ENCODE data around the gene TMEM161A. TPM values are rescaled to one million over a fixed set of nuclear protein-coding genes. Genes with fewer than 3 reads are reported as not detected.

Gene TMEM161A
- total and polyA plus RNA-seq, 9 of the 15 experiments (the other 6 are each of a cell fraction or from before 2014, with no cell fraction given) = 0.63 to 92.3 (median 38.9) TPM

DNA sequence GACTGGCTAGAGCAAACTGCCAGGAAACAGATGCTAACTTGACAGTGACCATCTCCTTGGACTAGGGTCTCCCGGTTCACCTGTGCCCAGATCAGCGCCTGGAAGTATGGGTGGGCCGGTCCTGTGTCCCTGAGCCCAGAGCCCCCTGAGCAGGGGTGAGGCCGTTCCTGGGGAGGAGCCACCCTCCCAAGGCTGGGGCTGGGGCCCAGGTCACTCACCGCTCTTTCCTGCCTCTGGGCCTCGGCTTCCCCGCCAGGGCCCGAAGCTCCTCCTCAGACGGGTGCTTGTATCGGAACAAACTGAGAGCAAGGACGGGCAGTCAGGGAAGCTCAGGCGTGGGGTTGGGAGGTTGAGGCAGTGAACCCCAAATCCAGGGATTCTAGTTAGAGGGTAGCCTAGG lies 5.4 kb downstream of the TMEM161A start (continued):
- TF ChIP-seq, protein P1, sequence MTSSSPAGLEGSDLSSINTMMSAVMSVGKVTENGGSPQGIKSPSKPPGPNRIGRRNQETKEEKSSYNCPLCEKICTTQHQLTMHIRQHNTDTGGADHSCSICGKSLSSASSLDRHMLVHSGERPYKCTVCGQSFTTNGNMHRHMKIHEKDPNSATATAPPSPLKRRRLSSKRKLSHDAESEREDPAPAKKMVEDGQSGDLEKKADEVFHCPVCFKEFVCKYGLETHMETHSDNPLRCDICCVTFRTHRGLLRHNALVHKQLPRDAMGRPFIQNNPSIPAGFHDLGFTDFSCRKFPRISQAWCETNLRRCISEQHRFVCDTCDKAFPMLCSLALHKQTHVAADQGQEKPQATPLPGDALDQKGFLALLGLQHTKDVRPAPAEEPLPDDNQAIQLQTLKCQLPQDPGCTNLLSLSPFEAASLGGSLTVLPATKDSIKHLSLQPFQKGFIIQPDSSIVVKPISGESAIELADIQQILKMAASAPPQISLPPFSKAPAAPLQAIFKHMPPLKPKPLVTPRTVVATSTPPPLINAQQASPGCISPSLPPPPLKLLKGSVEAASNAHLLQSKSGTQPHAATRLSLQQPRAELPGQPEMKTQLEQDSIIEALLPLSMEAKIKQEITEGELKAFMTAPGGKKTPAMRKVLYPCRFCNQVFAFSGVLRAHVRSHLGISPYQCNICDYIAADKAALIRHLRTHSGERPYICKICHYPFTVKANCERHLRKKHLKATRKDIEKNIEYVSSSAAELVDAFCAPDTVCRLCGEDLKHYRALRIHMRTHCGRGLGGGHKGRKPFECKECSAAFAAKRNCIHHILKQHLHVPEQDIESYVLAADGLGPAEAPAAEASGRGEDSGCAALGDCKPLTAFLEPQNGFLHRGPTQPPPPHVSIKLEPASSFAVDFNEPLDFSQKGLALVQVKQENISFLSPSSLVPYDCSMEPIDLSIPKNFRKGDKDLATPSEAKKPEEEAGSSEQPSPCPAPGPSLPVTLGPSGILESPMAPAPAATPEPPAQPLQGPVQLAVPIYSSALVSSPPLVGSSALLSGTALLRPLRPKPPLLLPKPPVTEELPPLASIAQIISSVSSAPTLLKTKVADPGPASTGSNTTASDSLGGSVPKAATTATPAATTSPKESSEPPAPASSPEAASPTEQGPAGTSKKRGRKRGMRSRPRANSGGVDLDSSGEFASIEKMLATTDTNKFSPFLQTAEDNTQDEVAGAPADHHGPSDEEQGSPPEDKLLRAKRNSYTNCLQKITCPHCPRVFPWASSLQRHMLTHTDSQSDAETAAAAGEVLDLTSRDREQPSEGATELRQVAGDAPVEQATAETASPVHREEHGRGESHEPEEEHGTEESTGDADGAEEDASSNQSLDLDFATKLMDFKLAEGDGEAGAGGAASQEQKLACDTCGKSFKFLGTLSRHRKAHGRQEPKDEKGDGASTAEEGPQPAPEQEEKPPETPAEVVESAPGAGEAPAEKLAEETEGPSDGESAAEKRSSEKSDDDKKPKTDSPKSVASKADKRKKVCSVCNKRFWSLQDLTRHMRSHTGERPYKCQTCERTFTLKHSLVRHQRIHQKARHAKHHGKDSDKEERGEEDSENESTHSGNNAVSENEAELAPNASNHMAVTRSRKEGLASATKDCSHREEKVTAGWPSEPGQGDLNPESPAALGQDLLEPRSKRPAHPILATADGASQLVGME (CRISPR knock-in tag; IDR thresholded peaks at IDR 0.05) = no peak
- no peak for TF ChIP-seq ZBED1 (IDR thresholded peaks at IDR 0.05)
- no peak for TF ChIP-seq ZNF224 (CRISPR knock-in tag; IDR thresholded peaks at IDR 0.05)
- no peak for TF ChIP-seq MYNN (IDR thresholded peaks at IDR 0.05)
- TF ChIP-seq MYNN (CRISPR knock-in tag; IDR thresholded peaks at IDR 0.05) = no peak
- no peak for TF ChIP-seq ZBTB7A (IDR thresholded peaks at IDR 0.05; ENCODE audit: borderline replicate concordance, control insufficient read depth, low read depth, low read length)
- TF ChIP-seq, protein P2, sequence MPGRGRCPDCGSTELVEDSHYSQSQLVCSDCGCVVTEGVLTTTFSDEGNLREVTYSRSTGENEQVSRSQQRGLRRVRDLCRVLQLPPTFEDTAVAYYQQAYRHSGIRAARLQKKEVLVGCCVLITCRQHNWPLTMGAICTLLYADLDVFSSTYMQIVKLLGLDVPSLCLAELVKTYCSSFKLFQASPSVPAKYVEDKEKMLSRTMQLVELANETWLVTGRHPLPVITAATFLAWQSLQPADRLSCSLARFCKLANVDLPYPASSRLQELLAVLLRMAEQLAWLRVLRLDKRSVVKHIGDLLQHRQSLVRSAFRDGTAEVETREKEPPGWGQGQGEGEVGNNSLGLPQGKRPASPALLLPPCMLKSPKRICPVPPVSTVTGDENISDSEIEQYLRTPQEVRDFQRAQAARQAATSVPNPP (IDR thresholded peaks at IDR 0.05; ENCODE audit: borderline replicate concordance, insufficient read depth, insufficient read length) = no peak
- TF ChIP-seq ATF1 (CRISPR knock-in tag; IDR thresholded peaks at IDR 0.05) = no peak
- TF ChIP-seq ATF1 (tag; IDR thresholded peaks at IDR 0.05) = no peak
